Measurements from ENCODE around the gene KNOP1.
"Not testable (repeated sequence)": the region's sequence is repeated elsewhere in the genome, so short reads cannot be mapped to it uniquely, and the experiment has no call there.

KNOP1 gene

DNA sequence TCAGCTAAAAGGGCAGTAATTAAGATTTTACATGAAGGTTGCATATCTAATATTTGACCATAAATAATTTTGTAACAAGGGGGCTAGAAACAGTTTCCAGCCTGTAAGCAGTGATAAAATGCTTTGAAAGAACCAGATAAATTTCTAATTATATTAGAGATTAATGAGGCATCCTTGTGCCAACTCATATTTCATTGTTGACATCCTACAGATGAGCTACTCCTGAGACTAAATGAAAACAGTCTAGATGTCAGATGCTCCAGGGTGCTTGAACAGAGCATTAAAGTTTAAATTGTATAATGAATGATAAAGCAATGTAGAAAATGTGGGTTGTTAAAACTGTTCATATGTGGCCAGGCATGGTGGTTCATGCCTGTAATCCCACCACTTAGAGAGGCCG, 23.3 kb upstream of the KNOP1 start:
- DNase-seq = no peak

DNA sequence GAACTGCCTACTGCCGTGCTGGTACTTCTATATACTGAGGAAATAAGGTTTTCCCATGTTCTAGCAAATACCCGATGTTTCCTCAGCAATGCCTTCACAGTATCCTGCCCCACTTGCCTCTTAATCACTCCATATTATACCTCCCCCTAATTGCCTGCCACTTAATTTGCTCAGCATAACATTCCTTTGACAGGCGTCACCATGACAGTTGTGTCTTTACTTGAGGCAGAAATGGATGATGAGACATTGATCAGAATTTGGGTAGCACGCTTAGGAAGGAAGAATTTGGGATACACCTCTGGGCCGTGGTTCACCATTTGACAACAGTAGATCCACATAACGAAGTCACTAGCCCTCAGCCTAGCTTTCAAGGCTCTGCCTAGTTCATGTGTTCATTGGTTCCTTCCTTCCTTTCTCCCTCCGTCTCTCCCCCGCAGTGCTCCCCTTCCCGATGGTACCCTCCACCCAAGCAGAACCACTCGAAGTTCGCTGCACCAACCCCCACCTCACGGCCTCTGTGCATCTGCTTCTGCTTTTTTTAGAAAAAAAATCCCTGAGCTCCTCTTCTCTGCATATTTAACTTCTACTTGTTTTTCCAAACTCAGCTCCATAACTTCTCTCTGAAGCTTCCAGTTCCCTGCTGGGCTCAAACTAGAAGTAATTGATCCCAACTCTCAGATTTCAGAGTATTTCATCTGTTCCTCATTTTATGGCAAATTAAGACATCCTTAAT, 19.4 kb upstream of the KNOP1 start:
- DNase-seq = no peak

DNA sequence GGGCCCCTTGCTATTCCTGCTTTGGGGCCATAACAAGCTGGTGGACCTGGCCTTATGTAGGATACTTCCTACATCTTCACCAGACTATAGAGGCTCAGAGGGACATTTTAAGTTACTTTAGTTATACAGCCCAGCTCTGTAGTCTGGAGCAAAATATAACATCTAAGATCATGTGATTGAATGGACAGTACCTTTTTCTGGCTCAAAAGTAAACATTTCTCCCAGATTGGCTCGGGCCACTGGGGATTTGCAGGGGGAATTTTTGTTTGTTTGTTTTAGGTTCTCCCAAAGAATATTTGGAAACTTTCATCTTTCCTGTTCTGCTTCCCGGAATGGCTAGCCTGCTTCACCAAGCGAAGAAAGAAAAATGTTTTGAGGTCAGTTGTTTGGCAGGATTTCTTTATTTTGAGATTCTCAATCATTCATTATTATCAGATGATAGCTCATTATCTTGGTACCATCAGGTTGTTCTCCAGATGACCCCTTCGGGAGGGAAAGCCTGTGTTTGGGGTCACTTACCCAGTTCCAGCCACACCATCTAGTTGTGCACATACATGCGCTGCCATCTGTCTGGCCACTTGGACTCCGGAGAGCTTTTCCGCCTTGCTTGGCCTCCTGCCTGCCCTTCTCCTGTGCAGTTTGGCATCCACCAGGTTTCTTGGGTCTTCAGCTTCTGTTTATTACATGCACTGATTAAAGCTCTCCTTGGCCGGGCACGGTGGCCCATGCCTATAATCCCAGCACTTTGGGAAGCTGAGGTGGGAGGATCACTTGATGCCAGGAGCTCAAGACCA, 17.2 kb upstream of the KNOP1 start:
- DNase-seq = no peak

DNA sequence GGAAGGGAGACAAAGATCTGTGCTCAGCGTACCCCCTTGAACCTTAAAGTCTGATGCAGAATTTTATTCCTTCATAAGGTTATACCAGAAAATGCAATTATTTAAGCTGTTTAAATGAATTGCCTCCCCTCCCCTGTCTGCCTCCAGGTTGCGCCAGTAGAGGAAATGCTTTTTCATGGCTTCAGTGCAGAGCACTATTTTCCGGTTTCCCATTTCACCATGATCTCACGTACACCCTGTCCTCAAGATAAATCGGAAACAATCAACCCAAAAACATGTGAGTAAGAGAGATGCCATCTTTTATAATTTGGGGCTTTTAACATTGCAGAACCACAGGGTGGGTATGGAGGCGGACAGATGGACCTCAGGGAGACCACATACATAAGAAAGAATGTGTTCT, 15.5 kb upstream of the KNOP1 start:
- no peak for DNase-seq

DNA sequence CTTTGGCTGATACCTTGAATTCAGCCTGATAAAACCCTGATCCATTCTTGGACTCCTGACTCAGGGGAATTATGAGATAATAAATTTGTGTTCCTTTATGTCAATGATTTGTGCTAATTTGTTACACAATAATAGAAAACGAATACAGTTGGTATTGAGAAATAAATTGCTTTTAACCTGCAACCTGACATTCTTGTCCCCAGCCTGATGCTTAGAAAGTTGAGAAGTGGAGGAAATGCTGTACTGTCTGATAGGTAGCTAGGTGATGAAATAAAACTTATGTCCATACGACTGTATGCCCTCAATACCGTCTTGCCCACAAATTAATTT, 10.6 kb upstream of the KNOP1 start:
- DNase-seq = no peak

DNA sequence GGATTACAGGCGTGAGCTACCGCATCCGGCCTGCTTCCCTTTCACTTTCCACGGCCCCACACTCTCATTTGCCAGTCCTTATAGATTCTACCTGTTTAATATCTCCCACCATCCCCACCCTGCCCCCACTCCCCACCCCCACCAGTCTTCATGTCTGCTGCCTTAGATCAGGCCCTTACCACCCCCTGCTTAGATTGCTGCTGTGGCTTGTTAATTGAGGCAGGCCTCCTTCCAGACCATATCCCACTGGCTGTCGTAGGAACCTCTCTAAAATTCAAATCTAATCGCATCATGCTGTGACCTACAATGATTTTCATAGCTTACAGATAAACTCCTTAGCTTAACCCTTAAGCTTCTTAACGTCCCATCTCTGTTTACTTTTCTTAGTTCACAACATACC, 5.0 kb upstream of the KNOP1 start:
- DNase-seq = no peak

DNA sequence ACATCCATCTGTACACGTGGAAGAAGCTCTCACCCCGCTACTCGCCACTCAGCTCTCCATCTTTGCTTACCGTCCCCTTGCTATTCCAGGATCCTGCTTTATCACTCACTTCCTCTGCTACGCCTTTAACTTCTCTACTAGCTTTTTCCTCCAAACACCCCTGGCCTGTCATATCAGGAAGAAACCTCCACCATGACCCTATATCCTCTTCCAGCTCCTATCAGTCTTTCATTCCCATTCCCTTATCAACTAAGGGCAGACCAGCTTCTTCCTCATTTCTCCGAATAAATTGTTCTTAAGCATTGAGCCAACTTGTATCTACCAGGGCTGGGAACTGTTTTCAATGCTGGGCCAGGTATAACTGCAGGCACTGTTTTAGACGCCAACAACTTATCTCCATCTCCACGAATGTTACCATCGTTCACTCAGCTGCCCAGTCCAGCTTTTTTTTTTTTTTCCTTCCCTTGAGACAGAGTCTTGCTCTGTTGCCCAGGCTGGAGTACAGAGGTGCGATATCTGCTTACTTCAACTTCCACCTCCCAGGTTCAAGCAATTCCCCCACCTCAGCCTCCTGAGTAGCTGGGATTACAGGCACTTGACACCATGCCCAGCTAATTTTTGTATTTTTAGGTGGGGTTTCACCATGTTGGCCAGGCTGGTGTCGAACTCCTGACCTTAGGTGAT, 4.4 kb upstream of the KNOP1 start:
- no peak for DNase-seq

DNA sequence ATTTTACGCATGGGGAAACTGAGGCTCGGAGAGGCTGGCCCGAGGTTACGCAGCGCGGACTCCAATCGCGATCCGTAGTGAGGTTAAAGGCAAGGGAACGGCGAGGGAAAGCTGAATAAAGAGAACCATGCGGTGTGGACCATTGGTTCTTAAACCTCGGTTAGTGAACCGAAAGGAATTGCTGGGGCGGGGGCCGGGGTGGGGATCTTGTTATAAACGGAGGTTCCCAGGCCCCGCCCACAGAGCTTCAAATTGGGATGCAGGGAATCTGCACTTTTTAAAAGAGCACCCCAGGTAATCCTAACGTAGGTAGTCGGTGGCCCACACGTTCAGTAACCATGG, 568 bp upstream of the KNOP1 start:
- DNase-seq = no peak

DNA sequence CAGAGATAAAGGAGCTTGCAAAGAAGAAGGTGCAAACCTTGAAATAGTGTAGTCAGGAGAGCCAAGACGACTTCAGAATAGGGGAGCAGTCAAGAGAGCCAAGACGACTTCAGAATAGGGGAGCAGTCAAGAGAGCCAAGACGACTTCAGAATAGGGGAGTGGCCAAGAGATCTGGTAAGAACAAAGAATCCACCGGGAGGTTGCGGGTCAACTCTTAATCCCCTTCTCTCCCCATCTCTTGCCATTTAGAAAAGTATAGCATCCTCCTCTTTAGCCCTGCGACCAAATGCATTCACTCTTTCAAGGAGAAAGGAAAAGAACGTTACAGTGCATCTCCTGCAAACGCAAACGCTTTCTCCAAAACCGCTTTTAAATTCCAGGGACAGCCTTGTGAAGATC, 713 bp downstream of the KNOP1 start:
- no peak for DNase-seq

DNA sequence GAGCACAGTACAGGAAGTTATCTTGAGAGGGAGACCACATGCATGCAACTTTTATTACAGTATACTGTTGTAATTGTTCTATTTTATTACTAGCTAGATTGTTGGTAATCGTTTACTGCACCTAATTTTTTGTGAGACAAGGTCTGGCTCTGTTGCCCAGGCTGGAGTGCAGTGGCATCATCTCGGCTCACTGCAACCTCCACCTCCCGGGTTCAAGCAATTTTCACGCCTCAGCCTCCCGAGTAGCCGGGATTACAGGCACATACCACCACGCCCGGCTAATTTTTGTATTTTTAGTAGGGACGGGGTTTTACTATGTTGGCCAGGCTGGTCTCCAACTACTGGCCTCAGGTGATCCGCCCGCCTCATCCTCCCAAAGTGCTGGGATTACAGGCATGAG, 1.3 kb downstream of the KNOP1 start:
- DNase-seq = not testable (repeated sequence)

DNA sequence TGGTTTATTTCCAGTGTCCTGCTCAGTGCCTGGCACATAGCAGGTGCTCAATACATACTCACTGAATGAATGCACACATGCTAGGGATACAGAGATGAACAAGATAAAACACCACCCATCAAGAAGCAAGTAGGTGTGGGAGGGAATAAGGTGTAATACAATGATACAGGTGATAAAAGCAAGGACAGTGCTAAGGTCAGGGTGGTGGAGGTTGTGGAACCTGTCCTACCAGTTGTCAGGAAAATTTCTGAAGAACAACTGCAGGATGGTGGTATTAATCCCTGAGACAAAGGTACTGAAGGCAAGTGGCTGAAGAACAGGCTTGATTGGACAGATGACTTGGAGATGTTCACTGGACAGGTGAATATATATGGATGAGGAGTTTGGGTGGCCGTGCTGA, 1.8 kb downstream of the KNOP1 start:
- no peak for DNase-seq

DNA sequence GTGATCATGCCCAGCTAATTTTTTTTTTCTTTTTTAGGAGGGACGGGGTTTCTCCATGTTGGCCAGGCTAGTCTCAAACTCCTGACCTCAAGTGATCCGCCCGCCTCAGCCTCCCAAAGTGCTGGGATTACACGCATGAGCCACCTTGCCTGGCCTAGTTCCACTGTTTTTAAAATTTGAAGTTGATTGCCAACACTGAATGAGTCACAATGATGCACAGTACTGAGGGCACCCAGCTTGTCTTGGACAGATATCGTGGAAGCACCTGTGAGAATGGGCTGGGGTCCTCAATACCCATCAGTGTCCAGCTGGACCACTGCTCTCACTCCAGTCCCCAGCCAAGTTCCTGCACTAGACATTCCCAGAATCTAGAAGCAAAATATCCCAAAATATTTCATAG, 2.5 kb downstream of the KNOP1 start:
- no peak for DNase-seq

DNA sequence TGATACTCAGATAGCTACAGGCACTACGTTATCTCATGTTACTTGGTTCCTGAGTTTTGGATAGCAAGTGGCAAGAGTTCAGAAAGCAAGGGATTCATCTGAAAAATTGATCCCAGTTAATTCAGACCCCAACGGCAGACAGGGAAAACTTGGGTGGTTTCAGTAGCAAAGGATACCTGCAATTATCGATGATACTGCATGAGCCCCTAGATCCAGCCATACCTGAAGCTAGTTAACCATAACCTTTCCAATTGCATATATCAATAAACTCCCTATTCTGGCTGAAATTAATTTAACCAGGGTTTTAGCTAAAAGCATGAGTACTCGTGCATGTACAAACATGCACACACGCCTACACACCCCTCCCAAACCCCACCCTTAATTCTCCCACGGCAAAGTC, 4.3 kb downstream of the KNOP1 start:
- DNase-seq = no peak

DNA sequence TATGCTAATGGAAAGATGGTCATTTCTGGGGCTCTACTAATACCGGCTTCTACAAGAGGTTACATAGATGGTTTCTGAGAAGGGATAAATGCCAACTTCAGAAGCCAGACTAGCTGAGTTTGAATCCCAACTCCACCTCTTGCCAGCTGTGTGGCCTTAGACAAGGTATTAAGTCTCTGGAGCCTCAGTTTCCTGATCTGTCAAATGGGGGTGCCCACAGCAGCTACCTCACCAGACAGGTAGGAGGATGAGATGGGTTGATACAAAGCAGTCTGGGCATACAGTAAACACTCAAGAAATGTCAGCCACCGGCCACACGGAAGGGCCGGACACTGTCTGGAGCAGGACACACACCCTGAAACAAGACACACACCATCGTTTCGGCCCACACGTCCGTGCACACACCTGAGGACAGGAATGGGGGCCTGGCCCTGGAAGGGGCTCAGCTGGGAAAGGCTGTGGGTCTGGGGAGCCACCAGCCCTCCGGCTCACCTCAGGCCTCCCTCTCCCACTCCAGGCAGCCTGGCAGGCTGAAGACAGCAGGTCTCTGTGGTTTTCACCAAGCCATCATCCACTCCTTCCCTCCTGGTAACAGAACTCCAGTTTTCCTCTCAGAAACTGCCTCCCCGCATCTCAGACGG, 5.5 kb downstream of the KNOP1 start:
- DNase-seq = no peak

DNA sequence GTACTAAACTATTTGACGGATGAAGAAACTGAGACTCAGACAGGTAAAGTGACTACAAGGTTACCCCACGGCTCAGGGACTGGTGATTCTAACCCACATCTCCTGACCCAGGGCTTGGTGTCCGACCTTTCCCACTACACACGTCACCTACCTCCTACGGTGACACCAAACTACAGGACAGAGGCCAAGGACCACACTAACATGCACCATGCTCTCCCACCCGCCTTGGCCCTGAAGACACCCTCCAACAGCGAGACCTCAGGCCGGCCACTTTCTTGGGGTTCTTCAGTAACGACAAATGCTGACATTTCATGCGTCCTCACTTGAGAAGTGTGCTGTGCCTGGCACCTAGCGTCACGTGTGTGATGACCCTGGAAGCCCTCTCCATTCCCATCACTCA, 6.4 kb downstream of the KNOP1 start:
- no peak for DNase-seq

DNA sequence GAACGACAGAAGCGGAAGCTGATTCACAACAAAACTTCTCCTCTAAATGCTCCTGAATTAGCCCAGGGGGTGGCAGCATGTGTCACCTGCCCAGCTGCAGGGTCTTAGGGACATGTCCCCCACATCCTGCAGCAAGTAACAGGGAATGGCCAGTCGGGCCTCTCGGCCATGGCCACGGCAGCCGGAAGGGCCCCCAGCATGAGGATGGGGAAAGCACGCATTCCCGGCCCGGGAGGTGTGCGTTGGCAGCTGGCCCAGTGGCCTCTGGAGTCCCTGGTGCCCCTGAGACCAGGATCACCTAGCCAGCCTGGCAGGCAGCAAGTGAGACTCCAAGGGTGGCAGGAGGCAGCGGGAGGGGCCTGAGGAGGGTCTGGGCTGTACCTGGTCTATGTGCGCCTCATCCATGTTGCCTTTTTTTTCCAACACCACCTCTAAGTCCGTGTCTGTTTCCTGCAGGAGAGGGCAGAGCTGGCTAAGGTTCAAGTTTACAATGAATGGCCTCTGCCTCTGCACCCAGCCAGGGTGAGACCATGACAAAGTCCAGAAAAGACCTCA, 7.0 kb downstream of the KNOP1 start:
- DNase-seq = no peak

DNA sequence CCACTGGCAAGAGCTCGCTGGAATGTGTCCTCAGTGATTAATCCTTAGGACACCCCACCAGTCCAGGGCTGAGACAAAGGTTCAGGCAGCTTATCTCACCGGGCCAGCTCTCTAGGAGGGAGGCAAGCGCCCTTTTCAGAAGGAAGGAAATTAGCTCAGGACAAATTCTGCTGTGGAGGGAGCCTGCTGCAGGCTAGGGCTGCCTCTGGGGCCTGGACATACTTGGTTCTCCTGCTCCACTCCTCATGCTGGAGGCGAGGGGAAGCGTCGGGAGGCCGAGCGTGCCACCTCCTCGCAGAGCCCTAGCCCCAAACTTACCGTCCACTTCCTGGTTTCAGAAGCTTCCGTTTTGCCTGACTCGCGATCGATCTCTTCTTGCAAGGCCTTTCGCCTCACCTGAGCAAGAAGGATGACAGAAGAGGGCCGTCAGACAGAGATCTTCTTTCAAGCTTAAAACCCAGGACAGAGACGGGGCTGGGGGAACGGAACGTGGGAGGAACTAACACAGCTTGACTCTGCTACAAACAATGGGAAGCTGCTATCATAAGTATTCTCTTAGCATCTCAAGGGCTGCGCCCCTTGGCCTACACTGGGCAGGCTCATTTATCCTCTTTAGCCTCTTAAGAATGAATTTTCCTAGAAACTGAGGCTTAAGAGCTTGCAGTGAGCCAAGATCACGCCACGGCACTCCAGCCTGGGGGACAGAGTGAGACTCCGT, 7.7 kb downstream of the KNOP1 start:
- no peak for DNase-seq

DNA sequence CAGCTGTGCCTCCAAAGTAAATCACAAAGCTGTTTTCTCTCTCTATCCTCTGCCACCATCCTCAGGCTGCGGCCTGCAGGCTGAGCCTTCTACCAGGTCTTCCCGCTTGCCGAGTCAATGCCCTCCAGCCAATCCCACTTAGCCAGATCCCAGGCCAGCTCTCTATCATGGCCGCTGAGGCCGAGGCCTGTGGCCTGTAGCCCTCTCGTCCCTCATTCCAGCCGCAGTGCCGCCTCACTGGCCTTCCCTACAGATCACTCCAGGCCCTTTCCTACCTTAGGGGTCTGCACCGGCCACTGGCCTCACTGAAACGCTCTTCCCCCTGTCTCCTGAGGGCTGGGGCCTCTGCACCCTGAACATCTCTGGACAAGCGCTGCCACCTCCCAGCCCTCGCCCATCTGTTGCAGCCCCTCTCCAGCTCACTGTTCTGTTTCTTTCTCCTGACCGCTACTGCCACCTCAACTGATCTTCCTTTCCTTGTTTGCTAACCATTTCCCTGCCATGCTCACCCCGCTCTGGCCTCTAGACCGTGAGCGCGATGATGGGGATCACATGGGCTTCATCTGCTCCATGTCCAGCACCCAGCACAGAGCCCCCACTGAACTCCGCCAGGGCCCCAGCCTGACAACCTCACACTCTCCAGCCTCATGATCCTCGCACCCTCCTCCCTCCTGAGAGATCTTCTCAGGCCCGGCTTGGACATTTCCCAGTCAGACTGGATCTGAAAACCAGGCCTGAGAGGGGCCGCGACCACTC, 8.5 kb downstream of the KNOP1 start:
- DNase-seq = no peak

DNA sequence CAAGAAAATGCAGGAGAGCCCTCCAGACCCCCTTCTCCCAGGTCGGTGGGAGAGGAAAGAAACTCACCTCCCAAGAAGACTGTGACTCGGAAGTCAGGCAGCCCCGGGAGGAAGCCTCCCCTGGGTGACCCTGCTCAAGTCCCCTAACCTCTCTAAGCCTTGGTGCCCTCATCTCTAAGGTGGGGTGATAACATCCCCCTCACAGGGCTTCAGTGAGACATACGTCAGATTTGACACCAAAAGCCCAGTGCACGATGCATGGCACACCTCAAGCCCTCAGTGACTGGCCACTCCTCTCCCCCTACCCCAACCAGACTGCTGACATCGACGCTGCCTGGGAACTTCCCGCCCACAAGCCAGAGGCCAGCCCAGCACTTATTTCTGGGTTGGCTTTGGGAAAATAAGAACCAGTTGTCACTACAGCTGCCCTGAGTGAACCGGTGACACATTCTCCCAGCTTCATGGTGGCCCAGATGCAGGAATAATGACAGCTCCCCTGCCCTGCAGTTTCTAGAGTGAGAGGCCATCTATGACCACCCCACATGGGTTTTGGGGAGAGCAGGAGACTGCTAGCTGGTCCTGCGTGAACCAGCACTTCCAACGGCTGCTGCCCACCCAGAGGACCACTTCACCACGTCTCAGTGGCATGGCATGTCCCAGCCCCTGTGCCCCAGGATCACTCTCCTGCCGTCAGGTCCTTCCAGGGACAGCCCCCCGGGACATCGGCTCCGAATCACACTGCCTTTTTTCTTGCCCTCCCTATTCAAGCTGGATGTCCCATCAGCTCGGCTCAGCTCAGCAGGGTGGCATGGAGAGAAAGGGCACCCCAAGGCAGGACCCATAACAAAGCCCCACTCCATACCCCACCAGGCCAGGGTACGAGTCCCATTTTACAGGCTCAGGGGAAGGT, 9.5 kb downstream of the KNOP1 start:
- DNase-seq = no peak

DNA sequence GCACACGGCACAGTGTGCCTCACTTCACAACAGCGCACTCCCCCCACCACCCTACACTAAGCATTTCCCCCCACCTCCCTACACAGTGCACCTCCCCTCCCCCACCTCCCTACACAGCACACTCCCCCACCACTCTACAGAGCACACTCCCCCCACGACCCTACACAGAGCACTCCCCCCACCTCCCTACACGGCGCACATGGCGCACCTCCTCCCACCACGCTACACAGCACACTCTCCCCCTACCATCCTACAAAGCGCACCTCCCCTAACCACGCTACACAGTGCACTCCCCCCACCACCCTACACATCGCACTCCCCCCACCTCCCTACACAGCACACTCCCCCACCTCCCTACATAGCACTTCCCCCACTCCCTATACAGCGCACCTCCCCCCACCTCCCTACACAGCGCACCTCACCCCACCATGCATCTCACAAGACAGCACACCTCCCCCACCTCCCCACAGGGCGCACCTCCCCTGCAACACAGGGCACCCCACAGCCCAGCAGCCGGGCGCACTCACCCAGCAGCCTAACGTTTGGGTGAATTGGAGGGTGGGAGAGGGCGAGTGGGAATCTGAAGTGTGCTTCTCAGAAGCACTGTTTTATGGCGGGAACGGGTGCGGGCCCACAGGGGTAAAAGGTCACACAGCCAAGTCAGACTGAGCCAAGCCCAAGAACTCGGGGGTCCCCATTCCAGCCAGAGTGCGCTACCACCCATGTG, 10.3 kb downstream of the KNOP1 start:
- DNase-seq = no peak

Measured in activated CD4-positive, alpha-beta T cell treated with anti-CD3 and anti-CD28 coated beads, Interleukin-2, amount 50 U/mL, for 1 hour (primary cell).